HEK293 (cell line): ENCODE data around the gene ZFYVE28.

Source experiments
- CTCF ChIA-PET: fragments of 350-600 bp; formaldehyde crosslinking; extraction: SDS; loops from one replicate; lab custom pipeline; 2021; ENCODE audit warnings: antibody characterized with exemption; lab: Yijun Ruan, JAX
- POLR2A ChIA-PET: fragments of 300-600 bp; formaldehyde crosslinking; extraction: SDS; loops from one replicate; lab custom pipeline; 2020; ENCODE audit warnings: antibody characterized with exemption, inconsistent platforms; lab: Yijun Ruan, JAX
- H3K27ac ChIP-seq: fragments of 200-500 bp; sonication (Bioruptor generic); 2 replicates; pipeline ENCODE4 v1.5.1; 2014; ENCODE audit warnings: low read depth, low read length, control low read depth, inconsistent platforms; ENCODE audit errors: extremely low read depth
- H3K36me3 ChIP-seq, 2 experiments: fragments of 200-500 bp in 1 of 2; sonication (Bioruptor generic) in 1 of 2; 1 replicate in 1 of 2; 2 replicates in 1 of 2; pipeline ENCODE4 v1.5.1; 2014 to 2017; ENCODE audit warnings: inconsistent platforms in 2 of 2, low read length in 2 of 2; ENCODE audit not compliant: control insufficient read depth in 2 of 2, insufficient read depth in 1 of 2
- H3K4me1 ChIP-seq: fragments of 200-500 bp; sonication (Bioruptor generic); 2 replicates; pipeline ENCODE4 v1.5.1; 2014; ENCODE audit warnings: mild to moderate bottlenecking, low read length, inconsistent platforms; ENCODE audit not compliant: control insufficient read depth, insufficient read depth
- H3K4me3 ChIP-seq: 2 replicates; pipeline ENCODE4 v1.5.1; 2011; ENCODE audit warnings: low read depth, mild to moderate bottlenecking, control low read depth, low read length, moderate library complexity
- H3K9me3 ChIP-seq: fragments of 200-500 bp; sonication (Bioruptor generic); 2 replicates; pipeline ENCODE4 v1.5.1; 2014; ENCODE audit warnings: low read depth, low read length, inconsistent platforms; ENCODE audit not compliant: control insufficient read depth, insufficient read depth
- HOXA7 ChIP-seq: sonication (generic); formaldehyde crosslinking; IDR thresholded peaks from 2 replicates; pipeline ENCODE4 v1.8.1; 2022; ENCODE audit warnings: missing genetic modification reagents, borderline replicate concordance
- HOXC10 ChIP-seq: sonication (generic); formaldehyde crosslinking; IDR thresholded peaks from 2 replicates; pipeline ENCODE4 v1.8.1; 2023; ENCODE audit warnings: mild to moderate bottlenecking, missing genetic modification reagents
- KLF1 ChIP-seq: fragments of 450-650 bp; formaldehyde crosslinking; IDR thresholded peaks from 2 replicates; pipeline ENCODE4 v1.5.1; 2016; ENCODE audit warnings: missing biosample characterization, missing genetic modification characterization
- KLF8 ChIP-seq: fragments of 450-650 bp; formaldehyde crosslinking; IDR thresholded peaks from 2 replicates; pipeline ENCODE4 v1.5.1; 2016; ENCODE audit warnings: missing biosample characterization, missing genetic modification characterization
- TRIM28 ChIP-seq: IDR thresholded peaks from 2 replicates; pipeline ENCODE4 v1.6.1; 2011; ENCODE audit warnings: low read length, control low read depth, borderline replicate concordance
- ZBTB8A ChIP-seq: fragments of 450-650 bp; formaldehyde crosslinking; IDR thresholded peaks from 2 replicates; pipeline ENCODE4 v1.5.1; 2016; ENCODE audit warnings: missing biosample characterization, missing genetic modification characterization
- ZFP3 ChIP-seq: fragments of 450-650 bp; formaldehyde crosslinking; IDR thresholded peaks from 2 replicates; pipeline ENCODE4 v1.5.1; 2016; ENCODE audit warnings: low read depth, missing biosample characterization, missing genetic modification characterization
- ZFP37 ChIP-seq: fragments of 450-650 bp; formaldehyde crosslinking; IDR thresholded peaks from 2 replicates; pipeline ENCODE4 v1.5.1; 2016; ENCODE audit warnings: missing biosample characterization, missing genetic modification characterization
- ZNF146 ChIP-seq: fragments of 450-650 bp; formaldehyde crosslinking; IDR thresholded peaks from 2 replicates; pipeline ENCODE4 v1.5.1; 2016; ENCODE audit warnings: missing biosample characterization, missing genetic modification characterization
- ZNF211 ChIP-seq: fragments of 450-650 bp; formaldehyde crosslinking; IDR thresholded peaks from 2 replicates; pipeline ENCODE4 v1.5.1; 2016; ENCODE audit warnings: low read depth, missing biosample characterization, missing genetic modification characterization
- ZNF221 ChIP-seq: fragments of 450-650 bp; formaldehyde crosslinking; IDR thresholded peaks from 2 replicates; pipeline ENCODE4 v1.5.1; 2017; ENCODE audit warnings: missing biosample characterization, missing genetic modification characterization, borderline replicate concordance
- ZNF274 ChIP-seq, 2 experiments: fragments of 200-500 bp in 1 of 2; fragments of 450-650 bp in 1 of 2; sonication (Bioruptor generic) in 1 of 2; formaldehyde crosslinking in 1 of 2; IDR thresholded peaks; 2 replicates each; pipeline versions ENCODE4 v1.5.1 to v1.6.1; 2014 to 2016; ENCODE audit warnings: borderline replicate concordance in 1 of 2, inconsistent platforms in 1 of 2, low read length in 1 of 2, missing biosample characterization in 1 of 2, missing genetic modification characterization in 1 of 2
- ZNF423 ChIP-seq: fragments of 450-650 bp; formaldehyde crosslinking; IDR thresholded peaks from 2 replicates; pipeline ENCODE4 v1.5.1; 2016; ENCODE audit warnings: missing biosample characterization, missing genetic modification characterization
- ZNF48 ChIP-seq: fragments of 450-650 bp; formaldehyde crosslinking; IDR thresholded peaks from 2 replicates; pipeline ENCODE4 v1.5.1; 2016; ENCODE audit warnings: missing biosample characterization, missing genetic modification characterization
- ZNF529 ChIP-seq: fragments of 450-650 bp; formaldehyde crosslinking; IDR thresholded peaks from 2 replicates; pipeline ENCODE4 v1.5.1; 2017; ENCODE audit warnings: missing genetic modification characterization, missing biosample characterization; ENCODE audit not compliant: insufficient replicate concordance
- ZNF600 ChIP-seq: fragments of 450-650 bp; formaldehyde crosslinking; IDR thresholded peaks from 2 replicates; pipeline ENCODE4 v1.5.1; 2016; ENCODE audit warnings: missing biosample characterization, missing genetic modification characterization
- ZNF654 ChIP-seq: fragments of 450-650 bp; formaldehyde crosslinking; IDR thresholded peaks from 2 replicates; pipeline ENCODE4 v1.5.1; 2016; ENCODE audit warnings: low read depth, missing biosample characterization, missing genetic modification characterization
- ZNF747 ChIP-seq: fragments of 450-650 bp; formaldehyde crosslinking; IDR thresholded peaks from 2 replicates; pipeline ENCODE4 v1.5.1; 2016; ENCODE audit warnings: missing biosample characterization, missing genetic modification characterization
- ZNF768 ChIP-seq: fragments of 450-650 bp; formaldehyde crosslinking; IDR thresholded peaks from 2 replicates; pipeline ENCODE4 v1.5.1; 2018; ENCODE audit warnings: missing biosample characterization, mild to moderate bottlenecking, missing genetic modification characterization
- ZNF843 ChIP-seq: fragments of 450-650 bp; formaldehyde crosslinking; IDR thresholded peaks from 2 replicates; pipeline ENCODE4 v1.5.1; 2016; ENCODE audit warnings: missing biosample characterization, missing genetic modification characterization
- ZSCAN18 ChIP-seq: fragments of 450-650 bp; formaldehyde crosslinking; IDR thresholded peaks from 2 replicates; pipeline ENCODE4 v1.5.1; 2016; ENCODE audit warnings: missing biosample characterization, missing genetic modification characterization
- TF ChIP-seq, protein P1 (sequence below): fragments of 450-650 bp; IDR thresholded peaks from 2 replicates; pipeline ENCODE4 v1.5.1; 2018; ENCODE audit warnings: missing biosample characterization, missing genetic modification characterization
- TF ChIP-seq, protein P2 (sequence below): fragments of 450-650 bp; formaldehyde crosslinking; IDR thresholded peaks from 2 replicates; pipeline ENCODE4 v1.5.1; 2016; ENCODE audit warnings: missing biosample characterization, missing genetic modification characterization
- TF ChIP-seq, protein P3 (sequence below): fragments of 450-650 bp; formaldehyde crosslinking; IDR thresholded peaks from 2 replicates; pipeline ENCODE4 v1.5.1; 2016; ENCODE audit warnings: missing biosample characterization, missing genetic modification characterization
- TF ChIP-seq, protein P4 (sequence below): fragments of 450-650 bp; formaldehyde crosslinking; IDR thresholded peaks from 2 replicates; pipeline ENCODE4 v1.5.1; 2016; ENCODE audit warnings: missing biosample characterization, missing genetic modification characterization

Gene ZFYVE28

DNA sequence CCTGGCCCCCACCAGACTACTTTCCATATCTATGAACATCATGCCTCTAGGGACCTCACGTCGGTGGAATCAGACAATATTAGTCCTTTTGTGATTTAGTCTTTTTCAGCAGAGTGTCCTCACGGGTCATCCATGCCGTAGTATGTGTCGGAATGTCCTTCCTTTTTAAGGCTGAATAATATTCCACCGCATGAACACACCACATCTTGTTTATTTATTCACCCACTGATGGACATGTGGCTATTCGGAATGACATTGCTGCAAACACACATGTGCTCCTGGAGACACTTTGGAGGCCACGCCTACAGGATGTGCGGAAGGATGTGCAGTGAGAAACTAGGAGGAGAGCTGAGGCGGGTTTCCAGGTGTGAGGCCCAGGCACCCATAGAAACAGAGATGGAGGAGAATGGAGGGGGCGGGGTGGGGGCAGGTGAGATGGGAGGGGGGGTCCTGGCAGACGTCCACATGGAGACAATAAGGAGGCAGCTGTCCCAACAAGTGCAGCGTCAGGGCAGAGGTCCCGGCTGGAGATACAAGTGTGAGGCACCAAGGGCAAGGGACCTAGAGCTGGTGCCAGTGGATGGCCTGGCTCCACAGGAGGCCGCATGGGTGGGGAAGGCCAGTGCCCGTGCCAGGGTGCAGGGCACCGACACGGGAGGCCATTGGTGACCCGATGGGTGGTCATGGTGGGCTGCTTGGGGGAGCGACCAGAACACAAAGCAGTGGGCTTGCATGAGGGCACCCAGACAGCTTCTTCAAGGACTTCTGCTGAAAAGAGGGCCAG, 20.7 kb downstream of the ZFYVE28 start:
- H3K4me3 ChIP-seq, result no peak overlapping the region
- ChIA-PET CTCF (no interaction called here), POLR2A (no interaction called here)

DNA sequence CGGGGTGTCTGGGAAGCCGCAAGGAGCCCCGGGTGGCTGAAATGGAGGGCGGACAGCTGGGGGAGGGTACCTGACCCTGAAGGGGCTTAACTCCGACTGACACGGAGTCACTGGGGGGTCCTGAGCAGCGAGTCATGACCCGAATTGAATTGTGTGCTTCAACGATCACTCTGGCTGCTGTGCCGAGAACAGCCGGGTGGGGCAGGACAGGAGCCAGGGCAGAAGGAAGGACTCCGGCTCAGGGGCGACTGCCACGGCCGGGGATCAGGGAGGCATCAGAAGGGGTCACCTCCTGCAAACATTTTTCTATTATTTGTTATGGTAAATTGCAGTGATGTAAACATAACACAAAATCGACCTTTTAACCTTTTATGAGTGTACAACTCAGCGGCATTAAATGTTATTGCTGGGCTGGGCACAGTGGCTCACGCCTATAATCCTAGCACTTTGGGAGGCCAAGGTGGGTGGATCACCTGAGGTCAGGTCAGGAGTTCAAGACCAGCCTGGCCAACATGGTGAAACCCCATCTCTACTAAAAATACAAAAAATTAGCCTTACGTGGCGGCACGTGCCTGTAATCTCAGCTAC, 21.6 kb downstream of the ZFYVE28 start:
- H3K4me3 ChIP-seq, result no peak overlapping the region
- no peaks in the 10 kb centered on the region for H3K36me3 ChIP-seq
- CTCF ChIA-PET, result no interaction called here
- TF ChIP-seq ZBTB8A (tag by site-specific recombination) (no peak), ZNF423 (tag by site-specific recombination) (no peak), HOXA7 (CRISPR knock-in tag) (no peak), ZNF274 (IDR thresholded peaks at IDR 0.05; ENCODE audit: low read length) (no peak), ZNF274 (tag by site-specific recombination; IDR thresholded peaks at IDR 0.05; ENCODE audit: borderline replicate concordance) (no peak), ZNF221 (tag by site-specific recombination) (no peak), ZNF211 (tag by site-specific recombination) (no peak), ZSCAN18 (tag by site-specific recombination) (no peak)
- TF ChIP-seq, protein P1, sequence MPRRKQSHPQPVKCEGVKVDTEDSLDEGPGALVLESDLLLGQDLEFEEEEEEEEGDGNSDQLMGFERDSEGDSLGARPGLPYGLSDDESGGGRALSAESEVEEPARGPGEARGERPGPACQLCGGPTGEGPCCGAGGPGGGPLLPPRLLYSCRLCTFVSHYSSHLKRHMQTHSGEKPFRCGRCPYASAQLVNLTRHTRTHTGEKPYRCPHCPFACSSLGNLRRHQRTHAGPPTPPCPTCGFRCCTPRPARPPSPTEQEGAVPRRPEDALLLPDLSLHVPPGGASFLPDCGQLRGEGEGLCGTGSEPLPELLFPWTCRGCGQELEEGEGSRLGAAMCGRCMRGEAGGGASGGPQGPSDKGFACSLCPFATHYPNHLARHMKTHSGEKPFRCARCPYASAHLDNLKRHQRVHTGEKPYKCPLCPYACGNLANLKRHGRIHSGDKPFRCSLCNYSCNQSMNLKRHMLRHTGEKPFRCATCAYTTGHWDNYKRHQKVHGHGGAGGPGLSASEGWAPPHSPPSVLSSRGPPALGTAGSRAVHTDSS (tag by site-specific recombination), result no peak
- TF ChIP-seq, all 188 proteins: peak for 0
- no peak overlapping the region for H3K27ac ChIP-seq
- no peaks in the 10 kb centered on the region for H3K4me1 ChIP-seq
- no peaks in the 10 kb centered on the region for H3K9me3 ChIP-seq
- POLR2A ChIA-PET, result interaction anchor here (0.6 kb wide), 1 partner anchor 72 kb away, joined by 4 read pairs; the partner anchor contains the start of gene RNF4

More for the DNA sequence above, 20.7 kb downstream of the ZFYVE28 start:
- Histone ChIP-seq H3K4me1 (no peaks in the 10 kb centered on the region), H3K27ac (no peak overlapping the region), H3K9me3 (no peaks in the 10 kb centered on the region), H3K36me3 (no peaks in the 10 kb centered on the region)
- TF ChIP-seq ZNF146 (tag by site-specific recombination) (peak; percentile 81), KLF8 (tag by site-specific recombination) (no peak), KLF1 (tag by site-specific recombination) (no peak), ZNF48 (tag by site-specific recombination) (no peak), ZFP3 (no peak), ZNF747 (no peak), HOXC10 (CRISPR knock-in tag) (no peak), ZNF768 (no peak), TRIM28 (no peak), ZNF843 (no peak), ZFP37 (no peak), ZNF654 (no peak), ZNF529 (no peak), ZNF600 (tag by site-specific recombination) (0 out of 2 replicates have a peak, but pooled peaks have one; percentile 14)
- TF ChIP-seq, protein P2, sequence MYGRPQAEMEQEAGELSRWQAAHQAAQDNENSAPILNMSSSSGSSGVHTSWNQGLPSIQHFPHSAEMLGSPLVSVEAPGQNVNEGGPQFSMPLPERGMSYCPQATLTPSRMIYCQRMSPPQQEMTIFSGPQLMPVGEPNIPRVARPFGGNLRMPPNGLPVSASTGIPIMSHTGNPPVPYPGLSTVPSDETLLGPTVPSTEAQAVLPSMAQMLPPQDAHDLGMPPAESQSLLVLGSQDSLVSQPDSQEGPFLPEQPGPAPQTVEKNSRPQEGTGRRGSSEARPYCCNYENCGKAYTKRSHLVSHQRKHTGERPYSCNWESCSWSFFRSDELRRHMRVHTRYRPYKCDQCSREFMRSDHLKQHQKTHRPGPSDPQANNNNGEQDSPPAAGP (tag by site-specific recombination), result no peak
- TF ChIP-seq, protein P3, sequence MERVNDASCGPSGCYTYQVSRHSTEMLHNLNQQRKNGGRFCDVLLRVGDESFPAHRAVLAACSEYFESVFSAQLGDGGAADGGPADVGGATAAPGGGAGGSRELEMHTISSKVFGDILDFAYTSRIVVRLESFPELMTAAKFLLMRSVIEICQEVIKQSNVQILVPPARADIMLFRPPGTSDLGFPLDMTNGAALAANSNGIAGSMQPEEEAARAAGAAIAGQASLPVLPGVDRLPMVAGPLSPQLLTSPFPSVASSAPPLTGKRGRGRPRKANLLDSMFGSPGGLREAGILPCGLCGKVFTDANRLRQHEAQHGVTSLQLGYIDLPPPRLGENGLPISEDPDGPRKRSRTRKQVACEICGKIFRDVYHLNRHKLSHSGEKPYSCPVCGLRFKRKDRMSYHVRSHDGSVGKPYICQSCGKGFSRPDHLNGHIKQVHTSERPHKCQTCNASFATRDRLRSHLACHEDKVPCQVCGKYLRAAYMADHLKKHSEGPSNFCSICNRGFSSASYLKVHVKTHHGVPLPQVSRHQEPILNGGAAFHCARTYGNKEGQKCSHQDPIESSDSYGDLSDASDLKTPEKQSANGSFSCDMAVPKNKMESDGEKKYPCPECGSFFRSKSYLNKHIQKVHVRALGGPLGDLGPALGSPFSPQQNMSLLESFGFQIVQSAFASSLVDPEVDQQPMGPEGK, result no peak
- TF ChIP-seq, protein P4, sequence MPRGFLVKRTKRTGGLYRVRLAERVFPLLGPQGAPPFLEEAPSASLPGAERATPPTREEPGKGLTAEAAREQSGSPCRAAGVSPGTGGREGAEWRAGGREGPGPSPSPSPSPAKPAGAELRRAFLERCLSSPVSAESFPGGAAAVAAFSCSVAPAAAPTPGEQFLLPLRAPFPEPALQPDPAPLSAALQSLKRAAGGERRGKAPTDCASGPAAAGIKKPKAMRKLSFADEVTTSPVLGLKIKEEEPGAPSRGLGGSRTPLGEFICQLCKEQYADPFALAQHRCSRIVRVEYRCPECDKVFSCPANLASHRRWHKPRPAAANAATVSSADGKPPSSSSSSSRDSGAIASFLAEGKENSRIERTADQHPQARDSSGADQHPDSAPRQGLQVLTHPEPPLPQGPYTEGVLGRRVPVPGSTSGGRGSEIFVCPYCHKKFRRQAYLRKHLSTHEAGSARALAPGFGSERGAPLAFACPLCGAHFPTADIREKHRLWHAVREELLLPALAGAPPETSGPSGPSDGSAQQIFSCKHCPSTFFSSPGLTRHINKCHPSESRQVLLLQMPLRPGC (tag by site-specific recombination), result no peak
